H7 (cell line): Measurements from ENCODE around the gene APPL2. TPM values are rescaled to one million over a fixed set of nuclear protein-coding genes. Genes with fewer than 3 reads are reported as not detected.

ENCODE experiments used
- total RNA-seq: library from RNA; depleted of rRNA; stranded (reverse); fragments of >200 nt; shearing (Covaris generic); gene quantifications from 2 replicates; pipeline ENCODE4 v1.2.3, GENCODE V29; 2014; rRNA removed

Gene APPL2
- total RNA-seq, 1 experiment from 2014 or later, result 12.8 TPM

Other genes with a start within 250 kb of the APPL2 start
- 17.5 and 19.3 TPM in 2 replicates for gene NOPCHAP1, start 249.9 kb downstream of the APPL2 start, total RNA-seq
- gene ALDH1L2, start 151.7 kb downstream of the APPL2 start, total RNA-seq, result 1.1 and 1.2 TPM in 2 replicates
- gene WASHC4, start 128.4 kb downstream of the APPL2 start, total RNA-seq, result 34.7 and 54.6 TPM in 2 replicates
- gene C12orf75, start 94.5 kb upstream of the APPL2 start, total RNA-seq, result 7.7 and 8.9 TPM in 2 replicates